Transverse colon (tissue), 4 donors: Measurements from ENCODE around the gene OLFM1. TPM values are rescaled to one million over a fixed set of nuclear protein-coding genes. Genes with fewer than 3 reads are reported as not detected.

Source experiments
- DNase-seq: peaks from one replicate; pipeline ENCODE4 v3.0.0-alpha.2; 2019
- H3K27ac ChIP-seq, 4 donors: fragments of 200-600 bp; sonication (generic); 2 replicates each; pipeline ENCODE4 v1.5.1; 2016 to 2018; ENCODE audit warnings: inconsistent platforms in 4 of 4
- H3K27me3 ChIP-seq: fragments of 200-600 bp; sonication (generic); 2 replicates; pipeline ENCODE4 v1.5.1; 2017; ENCODE audit warnings: inconsistent platforms
- H3K36me3 ChIP-seq, 4 donors: fragments of 200-600 bp; sonication (generic); 2 replicates each; pipeline ENCODE4 v1.5.1; 2017 to 2019; ENCODE audit warnings: inconsistent platforms in 4 of 4
- H3K4me1 ChIP-seq, 4 donors: fragments of 200-600 bp; sonication (generic); 2 replicates each; pipeline ENCODE4 v1.5.1; 2017 to 2020; ENCODE audit warnings: inconsistent platforms in 4 of 4
- H3K4me3 ChIP-seq, 4 donors: fragments of 200-600 bp; sonication (generic); 1 replicate in 1 of 4; 2 replicates in 3 of 4; pipeline versions ENCODE4 v1.5.1 to v1.6.1; 2017 to 2019; ENCODE audit warnings: inconsistent platforms in 4 of 4
- H3K9me3 ChIP-seq, 2 donors: fragments of 200-600 bp; sonication (generic); 2 replicates each; pipeline ENCODE4 v1.5.1; 2017 to 2019; ENCODE audit warnings: inconsistent platforms in 2 of 2
- CTCF ChIP-seq, 5 experiments: fragments of 200-600 bp in 3 of 5; fragments of 450-650 bp in 2 of 5; sonication (generic) in 3 of 5; IDR thresholded peaks; 1 replicate in 2 of 5; 2 replicates in 3 of 5; pipeline ENCODE4 v1.5.1; 2016 to 2017; ENCODE audit warnings: antibody characterized with exemption in 5 of 5, inconsistent platforms in 3 of 5, mild to moderate bottlenecking in 2 of 5, moderate library complexity in 1 of 5
- EP300 ChIP-seq: sonication (generic); formaldehyde crosslinking; IDR thresholded peaks from one replicate; pipeline ENCODE4 v1.6.1; 2017; ENCODE audit warnings: antibody characterized with exemption, low read depth
- POLR2A ChIP-seq: fragments of 450-650 bp; IDR thresholded peaks from one replicate; pipeline ENCODE4 v1.6.1; 2016; ENCODE audit warnings: antibody characterized with exemption, mild to moderate bottlenecking, moderate library complexity
- POLR2AphosphoS5 ChIP-seq, 3 donors: sonication (generic); formaldehyde crosslinking; IDR thresholded peaks; one replicate each; pipeline ENCODE4 v1.6.1; 2016; ENCODE audit warnings: antibody characterized with exemption in 3 of 3
- WGBS, 2 donors: methylation state at CpG; one replicate each; pipeline ENCODE4 v1.1.5; 2018; ENCODE audit warnings: low coverage in 1 of 2; 5-methylcytosine and 5-hydroxymethylcytosine counted together
- in situ Hi-C, 4 donors: fragments of 200-750 bp; cut with MboI; loops; one replicate each; pipeline versions ENCODE4 v1.15.0 to v1.15.1; 2017; ENCODE audit warnings: low sequenced_read_pairs in 3 of 4, low pct_ligation_motif_present in 1 of 4, low pct_unique_long_range_greater_than_20kb in 1 of 4
- intact Hi-C: fragments of 100-400 bp; cut with DNase I; formaldehyde crosslinking; loops from one replicate; pipeline ENCODE4 v1.15.1; 2023; ENCODE audit warnings: low total_unique reads
- total RNA-seq, 4 donors: library from RNA; depleted of rRNA; stranded (reverse); fragments of >200 nt; gene quantifications; one replicate each; pipeline ENCODE4 v1.1.0, GENCODE V29; 2016

Gene OLFM1
- total RNA-seq, 4 donors from 2014 or later = 3.7 to 7.8 (median 4.0) TPM; not detected in 1

GRCh38 chr9:135045928-135046738, 41.3 kb upstream of the OLFM1 start:
- Histone ChIP-seq H3K27me3 (no peaks in the 10 kb centered on the region), H3K4me3 (no peak overlapping the region), H3K9me3 (no peaks in the 10 kb centered on the region), H3K36me3 (no peaks in the 10 kb centered on the region), H3K27ac (no peak overlapping the region), H3K4me1 (no peaks in the 10 kb centered on the region)
- intact Hi-C loops = loop anchor here (10.0 kb wide), 1 partner anchor 509 kb away; no protein-coding TSS in a partner anchor
- WGBS, 2 donors = 64% methylated on average over 18 of the region's 18 CpGs; no CpG with 5 or more reads in 1 of the 2 donors
- in situ Hi-C loops = no loop called here
- no peak for DNase-seq
- TF ChIP-seq POLR2AphosphoS5 (IDR thresholded peaks at IDR 0.05) (no peak), POLR2A (no peak), CTCF (IDR thresholded peaks at IDR 0.05) (no peak), EP300 (no peak)

GRCh38 chr9:135046739-135047350, 40.6 kb upstream of the OLFM1 start:
- Histone ChIP-seq H3K4me3 (no peak overlapping the region), H3K36me3 (no peaks in the 10 kb centered on the region), H3K9me3 (no peaks in the 10 kb centered on the region), H3K27ac (no peak overlapping the region), H3K4me1 (no peaks in the 10 kb centered on the region), H3K27me3 (no peaks in the 10 kb centered on the region)
- in situ Hi-C loops = no loop called here
- no peak for TF ChIP-seq POLR2AphosphoS5 (IDR thresholded peaks at IDR 0.05)
- TF ChIP-seq CTCF (IDR thresholded peaks at IDR 0.05) = no peak
- TF ChIP-seq EP300 = no peak
- TF ChIP-seq POLR2A = no peak
- intact Hi-C loops = loop anchor here (10.0 kb wide), 1 partner anchor 508 kb away; no protein-coding TSS in a partner anchor
- DNase-seq = no peak
- 92 to 100% methylated on average over 1 to 7 of the region's 12 CpGs for WGBS, 2 donors

DNA sequence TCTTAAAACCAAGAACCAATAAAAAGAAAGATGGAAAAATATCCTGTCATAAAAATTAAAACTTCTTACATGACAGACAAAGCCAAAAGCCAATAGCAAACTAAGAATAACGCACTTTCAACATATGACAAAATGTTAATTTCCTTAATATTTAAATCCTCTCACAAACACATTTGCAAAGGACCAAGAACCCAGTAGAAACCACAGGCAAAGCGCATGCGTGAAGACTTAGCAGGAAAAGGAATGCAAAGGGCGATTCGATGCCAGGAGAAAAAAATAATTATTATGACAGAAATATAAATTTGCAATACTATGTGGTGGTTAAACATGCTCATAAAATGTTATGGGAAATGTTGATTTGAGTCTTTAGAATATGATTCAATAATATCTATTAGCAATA, 39.9 kb upstream of the OLFM1 start:
- H3K27ac ChIP-seq = no peak overlapping the region
- in situ Hi-C loops (no loop called here), intact Hi-C loops (loop anchor here (10.0 kb wide), 1 partner anchor 507 kb away; no protein-coding TSS in a partner anchor)
- H3K4me1 ChIP-seq = no peaks in the 10 kb centered on the region
- WGBS, 2 donors = 83 to 91% methylated on average over 5 of the region's 5 CpGs
- no peak for DNase-seq
- no peaks in the 10 kb centered on the region for H3K36me3 ChIP-seq
- H3K4me3 ChIP-seq = no peak overlapping the region
- H3K27me3 ChIP-seq = no peaks in the 10 kb centered on the region
- TF ChIP-seq POLR2AphosphoS5 (IDR thresholded peaks at IDR 0.05) (no peak), POLR2A (no peak), CTCF (IDR thresholded peaks at IDR 0.05) (no peak), EP300 (no peak)
- H3K9me3 ChIP-seq = no peaks in the 10 kb centered on the region

DNA sequence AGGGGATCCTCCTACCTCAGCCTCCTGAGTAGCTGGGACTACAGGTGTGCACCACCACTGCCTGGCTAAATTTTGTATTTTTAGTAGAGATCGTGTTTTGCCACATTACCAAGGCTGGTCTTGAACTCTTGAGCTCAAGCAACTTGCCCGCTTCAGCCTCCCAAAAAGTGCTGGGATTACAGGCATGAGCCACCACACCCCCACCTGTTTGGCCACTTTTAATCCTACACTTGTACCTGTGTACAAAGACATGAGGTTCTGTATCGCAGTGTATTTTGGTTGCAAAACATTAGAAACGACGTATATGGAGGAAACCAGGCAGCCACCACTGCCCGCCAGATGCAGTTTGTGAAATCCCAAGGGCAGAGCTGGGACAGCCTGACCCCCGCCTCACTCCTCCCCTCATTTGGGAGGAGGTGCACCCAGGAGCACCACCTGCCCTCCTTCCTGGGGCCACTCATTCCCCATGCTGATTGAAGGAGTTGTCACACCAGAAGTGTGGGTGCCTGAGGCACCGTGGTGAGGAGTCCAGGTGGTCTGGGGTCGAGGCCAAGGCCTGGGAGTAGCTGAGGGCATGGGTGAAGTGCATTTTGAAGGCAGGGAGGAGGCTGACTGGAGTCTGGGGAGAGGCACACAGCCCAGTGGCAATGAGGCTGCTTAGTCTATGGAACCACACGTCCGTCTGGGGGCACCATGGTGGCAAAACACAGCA, 39.3 kb upstream of the OLFM1 start:
- intact Hi-C loops = loop anchor here (10.0 kb wide), 1 partner anchor 507 kb away; no protein-coding TSS in a partner anchor
- no peaks in the 10 kb centered on the region for H3K36me3 ChIP-seq
- no peaks in the 10 kb centered on the region for H3K4me1 ChIP-seq
- no peak overlapping the region for H3K4me3 ChIP-seq
- H3K9me3 ChIP-seq = no peaks in the 10 kb centered on the region
- DNase-seq = no peak
- H3K27me3 ChIP-seq = no peaks in the 10 kb centered on the region
- in situ Hi-C loops = no loop called here
- TF ChIP-seq CTCF (IDR thresholded peaks at IDR 0.05) (no peak), POLR2A (no peak), POLR2AphosphoS5 (IDR thresholded peaks at IDR 0.05) (no peak), EP300 (no peak)
- no peak overlapping the region for H3K27ac ChIP-seq
- 73% methylated on average over 11 of the region's 11 CpGs; no CpG with 5 or more reads in 1 of the 2 donors for WGBS, 2 donors
